HepG2 (cell line): ENCODE measurements around the gene GC. TPM values are rescaled to one million over a fixed set of nuclear protein-coding genes. Genes with fewer than 3 reads are reported as not detected.

ENCODE experiments used
- HNRNPL ChIP-seq: fragments of 200-400 bp; formaldehyde crosslinking; IDR thresholded peaks from 2 replicates; pipeline ENCODE4 v1.6.1; 2017; ENCODE audit warnings: mild to moderate bottlenecking, low read depth, low read length
- LRRFIP1 ChIP-seq: sonication (generic); formaldehyde crosslinking; conservative IDR thresholded peaks from 2 replicates; pipeline ENCODE4 v1.4.0; 2020; ENCODE audit warnings: missing genetic modification reagents
- MAX ChIP-seq: IDR thresholded peaks from 2 replicates; pipeline ENCODE4 v1.6.1; 2012; ENCODE audit warnings: inconsistent platforms
- PAXIP1 ChIP-seq: sonication (generic); formaldehyde crosslinking; conservative IDR thresholded peaks from 2 replicates; pipeline ENCODE4 v1.4.0; 2020; ENCODE audit warnings: mild to moderate bottlenecking, missing genetic modification reagents, moderate library complexity
- PRDM10 ChIP-seq: sonication (generic); formaldehyde crosslinking; IDR thresholded peaks from 2 replicates; pipeline ENCODE4 v1.4.0; 2020; ENCODE audit warnings: low read depth, missing genetic modification reagents
- THRA ChIP-seq: sonication (generic); formaldehyde crosslinking; IDR thresholded peaks from 2 replicates; pipeline ENCODE4 v1.4.0; 2020; ENCODE audit warnings: missing genetic modification reagents, borderline replicate concordance
- TRIM22 ChIP-seq: fragments of 450-650 bp; IDR thresholded peaks from 2 replicates; pipeline ENCODE4 v1.6.1; 2017
- TRIM24 ChIP-seq: sonication (generic); formaldehyde crosslinking; IDR thresholded peaks from 2 replicates; pipeline ENCODE4 v1.8.0; 2022; ENCODE audit warnings: mild to moderate bottlenecking, missing genetic modification reagents
- U2AF2 ChIP-seq: fragments of 200-400 bp; formaldehyde crosslinking; IDR thresholded peaks from 2 replicates; pipeline ENCODE4 v1.6.1; 2017; ENCODE audit warnings: low read depth, mild to moderate bottlenecking, low read length
- ZBTB8A ChIP-seq: sonication (generic); formaldehyde crosslinking; IDR thresholded peaks from 2 replicates; pipeline ENCODE4 v1.4.0; 2020; ENCODE audit warnings: mild to moderate bottlenecking, low read depth, missing genetic modification reagents, borderline replicate concordance
- ZFP1 ChIP-seq: IDR thresholded peaks from 2 replicates; pipeline ENCODE4 v1.6.1; 2016
- ZNF232 ChIP-seq: sonication (generic); formaldehyde crosslinking; IDR thresholded peaks from 2 replicates; pipeline ENCODE4 v1.4.0; 2020; ENCODE audit warnings: missing genetic modification reagents, borderline replicate concordance
- ZNF549 ChIP-seq: sonication (generic); formaldehyde crosslinking; IDR thresholded peaks from 2 replicates; pipeline ENCODE4 v1.5.0; 2020; ENCODE audit warnings: missing genetic modification reagents
- ZNF552 ChIP-seq: sonication (generic); formaldehyde crosslinking; IDR thresholded peaks from 2 replicates; pipeline ENCODE4 v1.9.0; 2022; ENCODE audit warnings: missing genetic modification reagents, mild to moderate bottlenecking, borderline replicate concordance
- ZNF563 ChIP-seq: sonication (generic); formaldehyde crosslinking; IDR thresholded peaks from 2 replicates; pipeline ENCODE4 v1.8.0; 2022; ENCODE audit warnings: mild to moderate bottlenecking, moderate library complexity, missing genetic modification reagents
- ZNF678 ChIP-seq: sonication (generic); formaldehyde crosslinking; IDR thresholded peaks from 2 replicates; pipeline ENCODE4 v1.4.0; 2020; ENCODE audit warnings: mild to moderate bottlenecking, missing genetic modification reagents
- polyA plus RNA-seq, 8 experiments: library from polyadenylated mRNA; depleted of rRNA in 3 of 8; stranded (reverse) in 7 of 8; unstranded in 1 of 8; fragments of >200 nt; fragmentation: Illumina TruSeq in 4 of 8; extraction: Trizol in 4 of 8; gene quantifications; 2 replicates each; pipeline versions ENCODE4 v1.2.1 to v1.2.3, GENCODE V29; 2011 to 2016; ENCODE audit warnings: low read depth in 4 of 8, missing spikeins in 1 of 8, mixed read lengths in 1 of 8; ENCODE audit not compliant: insufficient read depth in 1 of 8
- total RNA-seq, 5 experiments: library from RNA; depleted of rRNA; stranded (reverse); fragments of >200 nt; fragmentation: Illumina TruSeq; extraction: Trizol; gene quantifications; 2 replicates each; pipeline ENCODE4 v1.2.3, GENCODE V29; 2016; ENCODE audit warnings: low read depth in 1 of 5

Gene GC
- total and polyA plus RNA-seq, 2 of the 13 experiments (the other 11 are each of a cell fraction or from before 2014, with no cell fraction given): 0.18 to 0.35 TPM

DNA sequence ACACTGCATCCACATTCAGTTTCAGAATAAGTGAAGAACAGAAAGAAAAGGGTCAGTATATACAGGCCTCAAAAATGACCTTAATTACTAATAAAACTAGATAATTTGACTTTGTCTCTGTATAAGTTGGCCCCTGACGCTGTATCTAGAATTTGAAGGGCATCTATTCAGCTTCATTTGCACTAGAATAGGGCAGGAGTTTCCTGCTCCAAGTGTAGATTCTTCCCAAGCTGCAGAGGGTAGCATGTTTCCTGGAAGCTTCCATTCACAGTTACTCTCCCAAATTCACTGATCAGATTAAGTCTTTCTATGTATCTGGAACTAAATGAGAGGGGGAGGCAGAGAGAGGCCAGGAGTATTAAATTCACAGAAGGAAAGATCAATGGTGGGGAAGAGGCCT lies 90.9 kb downstream of the GC start (continued):
- no peak for TF ChIP-seq PAXIP1 (CRISPR knock-in tag)
- TF ChIP-seq HNRNPL: no peak
- no peak for TF ChIP-seq ZNF552 (CRISPR knock-in tag)
- TF ChIP-seq PRDM10: no peak
- no peak for TF ChIP-seq ZFP1 (CRISPR knock-in tag)
- TF ChIP-seq ZNF678: no peak
- no peak for TF ChIP-seq LRRFIP1
- TF ChIP-seq ZNF563 (CRISPR knock-in tag): no peak
- no peak for TF ChIP-seq U2AF2
- TF ChIP-seq TRIM24: no peak
- TF ChIP-seq ZNF549 (CRISPR knock-in tag): no peak
- TF ChIP-seq THRA: no peak
- no peak for TF ChIP-seq ZBTB8A
- TF ChIP-seq ZNF232 (CRISPR knock-in tag): no peak
- TF ChIP-seq TRIM22: no peak
- TF ChIP-seq MAX: no peak
